ENCODE measurements around the gene CDC45.

The CDC45 gene

DNA sequence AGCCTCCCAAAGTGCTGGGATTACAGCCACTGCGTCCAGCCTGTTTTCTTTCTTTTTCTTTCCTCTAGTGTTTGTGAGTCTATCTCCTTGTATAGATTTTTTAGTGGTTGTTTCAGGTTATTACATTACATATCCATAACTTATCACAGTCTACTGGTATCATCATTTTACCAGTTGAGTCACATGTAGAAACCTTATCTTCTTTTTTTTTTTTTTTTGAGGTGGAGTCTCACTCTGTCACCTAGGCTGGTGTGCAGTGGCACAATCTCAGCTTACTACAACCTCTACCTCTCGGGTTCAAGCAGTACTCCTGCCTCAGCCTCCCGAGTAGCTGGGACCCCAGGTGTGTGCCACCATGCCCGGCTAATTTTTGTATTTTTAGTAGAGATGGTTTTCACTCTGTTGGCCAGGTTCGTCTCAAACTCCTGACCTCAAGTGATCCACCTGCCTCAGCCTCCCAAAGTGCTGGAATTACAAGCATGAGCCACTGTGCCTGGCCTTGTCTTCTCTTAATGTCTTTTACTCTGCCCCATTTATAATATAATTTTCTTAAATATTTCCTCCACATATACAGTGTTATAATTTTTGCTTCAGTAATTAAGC, 11.0 kb downstream of the CDC45 start:
- Histone ChIP-seq H3K9ac (ENCODE audit: low read length) (no peak overlapping the region), H3K36me3 (ENCODE audit: control insufficient read depth, insufficient read depth, low read length, severe bottlenecking) (no peaks in the 10 kb centered on the region), H3K9me3 (ENCODE audit: control insufficient read depth, low read length) (no peaks in the 10 kb centered on the region), H3K4me3 (ENCODE audit: low read length) (no peak overlapping the region), H3K27me3 (replicated peaks; ENCODE audit: control insufficient read depth, insufficient read depth, low read length) (no peaks in the 10 kb centered on the region), H3K4me1 (ENCODE audit: control insufficient read depth, insufficient read depth, low read length) (no peaks in the 10 kb centered on the region)
- no peak for DNase-seq (ENCODE audit: low read depth)

DNA sequence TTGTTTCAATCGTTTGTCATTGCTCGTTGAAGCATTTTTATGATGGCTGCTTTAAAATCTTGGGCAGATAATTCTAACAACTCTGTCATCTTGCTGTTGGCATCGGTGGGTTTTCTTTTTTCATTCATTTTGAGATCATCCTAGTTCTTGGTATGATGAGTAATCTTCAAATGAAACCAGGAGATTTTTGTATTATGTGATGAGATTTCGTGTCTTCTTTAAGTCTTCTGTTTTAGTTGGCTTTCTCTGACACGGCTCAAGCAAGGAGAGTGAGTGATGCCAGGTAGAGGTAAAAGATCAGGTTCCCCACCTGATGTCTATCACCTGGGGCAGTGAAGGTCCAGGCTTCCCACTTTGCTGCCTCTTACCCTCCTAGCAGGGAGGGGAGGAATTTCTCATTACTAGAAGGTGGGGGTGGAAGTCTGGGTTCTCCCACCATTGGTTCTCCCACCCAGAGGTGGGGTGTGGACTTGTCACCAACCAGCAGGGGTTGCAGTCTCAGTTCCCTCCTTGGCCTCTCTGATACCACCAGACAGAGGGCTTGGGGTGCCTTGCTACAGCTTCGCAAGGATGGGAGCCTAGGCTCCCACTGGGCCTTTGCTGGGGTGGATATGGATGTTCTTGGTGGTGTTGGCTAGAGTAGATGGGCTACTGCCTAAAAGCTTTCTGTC, 12.9 kb downstream of the CDC45 start:
- H3K9me3 ChIP-seq (ENCODE audit: control insufficient read depth, low read length), result no peaks in the 10 kb centered on the region
- H3K9ac ChIP-seq (ENCODE audit: low read length), result no peak overlapping the region
- H3K4me3 ChIP-seq (ENCODE audit: low read length), result no peak overlapping the region
- no peaks in the 10 kb centered on the region for H3K36me3 ChIP-seq (ENCODE audit: control insufficient read depth, insufficient read depth, low read length, severe bottlenecking)
- DNase-seq (ENCODE audit: low read depth), result no peak
- H3K27me3 ChIP-seq (replicated peaks; ENCODE audit: control insufficient read depth, insufficient read depth, low read length), result no peaks in the 10 kb centered on the region
- H3K4me1 ChIP-seq (ENCODE audit: control insufficient read depth, insufficient read depth, low read length), result no peaks in the 10 kb centered on the region

DNA sequence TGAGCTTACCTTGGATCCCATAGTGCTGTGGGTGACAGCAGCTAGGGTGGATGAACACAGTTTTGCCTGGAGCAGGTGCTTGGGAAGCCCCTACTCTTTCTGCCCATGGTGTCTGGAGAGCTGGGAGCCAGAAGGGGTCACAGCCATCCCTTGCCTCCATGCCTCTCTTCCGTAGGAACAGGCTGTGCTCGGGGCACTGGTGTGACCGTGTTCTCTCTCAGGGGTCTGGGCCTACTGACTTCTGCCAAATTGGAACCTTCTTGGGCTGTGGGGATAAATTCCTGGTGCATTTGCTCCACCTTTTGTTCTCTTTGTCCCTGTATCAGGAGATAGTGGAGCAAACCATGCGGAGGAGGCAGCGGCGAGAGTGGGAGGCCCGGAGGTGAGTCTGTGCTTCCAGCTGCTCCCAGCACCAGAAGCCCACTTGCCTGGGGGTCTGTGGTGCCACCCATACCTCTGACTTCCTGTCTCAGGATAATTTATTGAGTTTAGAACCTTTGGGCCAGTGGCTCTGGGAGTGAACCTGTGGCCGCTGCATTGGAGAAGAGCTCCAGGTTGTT, 14.4 kb downstream of the CDC45 start:
- H3K4me3 ChIP-seq (ENCODE audit: low read length), result no peak overlapping the region
- H3K27me3 ChIP-seq (replicated peaks; ENCODE audit: control insufficient read depth, insufficient read depth, low read length), result no peaks in the 10 kb centered on the region
- H3K36me3 ChIP-seq (ENCODE audit: control insufficient read depth, insufficient read depth, low read length, severe bottlenecking), result no peaks in the 10 kb centered on the region
- H3K9ac ChIP-seq (ENCODE audit: low read length), result no peak overlapping the region
- H3K9me3 ChIP-seq (ENCODE audit: control insufficient read depth, low read length), result no peaks in the 10 kb centered on the region
- no peak for DNase-seq (ENCODE audit: low read depth)
- H3K4me1 ChIP-seq (ENCODE audit: control insufficient read depth, insufficient read depth, low read length), result no peaks in the 10 kb centered on the region

DNA sequence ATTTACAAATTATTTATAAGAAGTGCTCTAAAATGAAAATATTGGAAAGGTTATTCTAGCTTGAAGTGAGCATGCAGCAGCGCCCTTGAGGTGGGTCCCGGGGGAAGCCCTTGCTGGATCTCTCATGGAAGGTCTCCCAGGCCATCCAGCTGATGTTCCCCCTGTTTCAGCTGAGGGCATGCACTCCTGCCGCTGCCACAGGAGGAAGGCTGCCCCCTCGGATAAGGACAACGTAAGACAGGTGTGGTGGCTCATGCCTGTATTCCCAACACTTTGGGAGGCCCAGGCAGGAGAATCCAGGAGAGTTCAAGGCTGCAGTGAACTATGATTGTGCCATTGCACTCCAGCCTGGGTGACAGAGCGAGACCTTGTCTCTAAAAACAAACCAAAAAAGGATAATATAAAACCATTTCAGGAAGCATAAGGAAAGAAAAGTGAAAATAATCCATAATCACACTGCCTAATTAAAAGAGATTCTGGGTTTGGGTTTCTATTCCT, 15.0 kb downstream of the CDC45 start:
- Histone ChIP-seq H3K9me3 (ENCODE audit: control insufficient read depth, low read length) (no peaks in the 10 kb centered on the region), H3K27me3 (replicated peaks; ENCODE audit: control insufficient read depth, insufficient read depth, low read length) (no peaks in the 10 kb centered on the region), H3K4me1 (ENCODE audit: control insufficient read depth, insufficient read depth, low read length) (no peaks in the 10 kb centered on the region), H3K9ac (ENCODE audit: low read length) (no peak overlapping the region), H3K4me3 (ENCODE audit: low read length) (no peak overlapping the region), H3K36me3 (ENCODE audit: control insufficient read depth, insufficient read depth, low read length, severe bottlenecking) (no peaks in the 10 kb centered on the region)
- no peak for DNase-seq (ENCODE audit: low read depth)

DNA sequence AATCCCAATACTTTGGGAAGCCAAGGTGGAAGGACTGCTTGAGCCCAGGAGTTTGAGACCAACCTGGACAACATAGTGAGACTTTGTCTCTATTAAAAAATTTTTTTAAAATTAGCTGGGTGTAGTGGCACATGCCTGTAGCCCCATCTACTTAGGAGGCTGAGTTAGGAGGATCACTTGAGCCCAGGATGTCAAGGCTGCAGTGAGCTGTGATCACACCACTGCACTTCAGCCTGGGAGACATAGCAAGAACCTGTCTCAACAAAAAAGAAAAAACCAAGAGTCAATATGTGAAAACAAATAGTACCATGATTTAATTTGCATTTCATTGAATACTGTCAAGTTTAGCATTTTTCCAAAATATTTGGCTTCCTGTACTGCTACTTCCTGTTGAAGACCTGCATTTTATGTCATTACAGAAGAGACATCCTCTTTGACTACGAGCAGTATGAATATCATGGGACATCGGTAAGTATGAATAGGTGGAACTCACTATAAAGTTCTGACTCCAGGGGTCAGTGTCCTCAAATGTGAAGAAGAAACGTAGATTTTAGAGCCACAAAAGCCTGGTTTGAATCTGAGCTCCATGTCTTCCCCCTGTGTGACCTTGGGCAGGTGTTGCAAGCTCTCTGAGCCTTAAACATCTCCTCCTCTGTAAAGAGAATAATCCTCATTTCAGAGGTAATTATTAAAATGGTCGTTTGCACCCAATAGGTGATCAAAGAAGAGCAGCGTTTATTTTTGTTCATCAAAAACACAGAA, 16.0 kb downstream of the CDC45 start:
- no peaks in the 10 kb centered on the region for H3K9me3 ChIP-seq (ENCODE audit: control insufficient read depth, low read length)
- no peak overlapping the region for H3K9ac ChIP-seq (ENCODE audit: low read length)
- no peak overlapping the region for H3K4me3 ChIP-seq (ENCODE audit: low read length)
- no peaks in the 10 kb centered on the region for H3K36me3 ChIP-seq (ENCODE audit: control insufficient read depth, insufficient read depth, low read length, severe bottlenecking)
- peak; percentile 25 for DNase-seq (ENCODE audit: low read depth)
- no peaks in the 10 kb centered on the region for H3K4me1 ChIP-seq (ENCODE audit: control insufficient read depth, insufficient read depth, low read length)
- no peaks in the 10 kb centered on the region for H3K27me3 ChIP-seq (replicated peaks; ENCODE audit: control insufficient read depth, insufficient read depth, low read length)

- DNase-seq (ENCODE audit: low read depth), result no peak
- Histone ChIP-seq H3K36me3 (ENCODE audit: control insufficient read depth, insufficient read depth, low read length, severe bottlenecking) (no peaks in the 10 kb centered on the region), H3K9me3 (ENCODE audit: control insufficient read depth, low read length) (no peaks in the 10 kb centered on the region), H3K27me3 (replicated peaks; ENCODE audit: control insufficient read depth, insufficient read depth, low read length) (no peaks in the 10 kb centered on the region), H3K4me3 (ENCODE audit: low read length) (no peak overlapping the region), H3K9ac (ENCODE audit: low read length) (no peak overlapping the region), H3K4me1 (ENCODE audit: control insufficient read depth, insufficient read depth, low read length) (no peaks in the 10 kb centered on the region)
Observed at GRCh38 chr22:19496324-19496630, 16.6 kb downstream of the CDC45 start.

GRCh38 chr22:19497245-19497644, 17.5 kb downstream of the CDC45 start:
- Histone ChIP-seq H3K9me3 (ENCODE audit: control insufficient read depth, low read length) (no peaks in the 10 kb centered on the region), H3K27me3 (replicated peaks; ENCODE audit: control insufficient read depth, insufficient read depth, low read length) (no peaks in the 10 kb centered on the region), H3K36me3 (ENCODE audit: control insufficient read depth, insufficient read depth, low read length, severe bottlenecking) (no peaks in the 10 kb centered on the region), H3K4me3 (ENCODE audit: low read length) (no peak overlapping the region), H3K9ac (ENCODE audit: low read length) (no peak overlapping the region), H3K4me1 (ENCODE audit: control insufficient read depth, insufficient read depth, low read length) (no peaks in the 10 kb centered on the region)
- DNase-seq (ENCODE audit: low read depth), result peak; percentile 32

DNA sequence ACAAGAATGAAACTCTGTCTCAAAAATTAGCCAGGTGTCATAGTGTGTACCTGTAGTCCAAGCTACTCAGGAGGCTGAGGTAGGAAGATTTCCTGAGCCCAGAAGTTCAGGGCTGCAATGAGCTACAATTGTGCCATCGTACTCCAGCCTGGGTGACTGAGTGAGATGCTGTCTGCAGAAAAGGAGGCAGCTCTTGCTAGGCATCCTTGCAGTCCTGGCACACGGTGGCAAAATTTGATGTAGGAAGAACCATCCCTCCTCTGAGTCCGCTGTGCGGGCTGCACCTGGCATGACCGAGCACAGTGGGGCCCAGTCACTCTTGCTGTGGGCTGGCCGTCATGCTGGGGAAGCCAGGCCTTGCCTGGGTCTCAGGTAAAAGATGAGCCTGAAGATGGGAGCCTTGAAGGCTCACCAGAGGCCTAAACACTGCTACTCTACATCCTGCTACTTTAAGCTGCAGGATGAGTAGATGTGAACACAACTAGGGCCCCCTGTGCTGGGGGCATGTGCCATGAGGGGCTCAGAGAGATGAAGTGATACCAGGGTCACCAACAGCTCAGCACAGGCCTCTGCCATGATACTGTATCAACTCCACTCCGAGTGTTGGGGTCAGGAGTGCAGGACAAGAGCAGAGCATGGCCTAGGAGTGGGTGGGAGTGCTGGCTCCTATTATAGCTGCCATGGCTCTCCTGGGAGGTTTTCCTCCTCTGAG, 18.6 kb downstream of the CDC45 start:
- DNase-seq (ENCODE audit: low read depth), result no peak
- H3K4me3 ChIP-seq (ENCODE audit: low read length), result no peak overlapping the region
- H3K36me3 ChIP-seq (ENCODE audit: control insufficient read depth, insufficient read depth, low read length, severe bottlenecking), result no peaks in the 10 kb centered on the region
- no peaks in the 10 kb centered on the region for H3K9me3 ChIP-seq (ENCODE audit: control insufficient read depth, low read length)
- H3K4me1 ChIP-seq (ENCODE audit: control insufficient read depth, insufficient read depth, low read length), result no peaks in the 10 kb centered on the region
- H3K9ac ChIP-seq (ENCODE audit: low read length), result no peak overlapping the region
- H3K27me3 ChIP-seq (replicated peaks; ENCODE audit: control insufficient read depth, insufficient read depth, low read length), result no peaks in the 10 kb centered on the region

GRCh38 chr22:19498866-19499190, 19.1 kb downstream of the CDC45 start:
- Histone ChIP-seq H3K4me3 (ENCODE audit: low read length) (no peak overlapping the region), H3K9ac (ENCODE audit: low read length) (no peak overlapping the region)

DNA sequence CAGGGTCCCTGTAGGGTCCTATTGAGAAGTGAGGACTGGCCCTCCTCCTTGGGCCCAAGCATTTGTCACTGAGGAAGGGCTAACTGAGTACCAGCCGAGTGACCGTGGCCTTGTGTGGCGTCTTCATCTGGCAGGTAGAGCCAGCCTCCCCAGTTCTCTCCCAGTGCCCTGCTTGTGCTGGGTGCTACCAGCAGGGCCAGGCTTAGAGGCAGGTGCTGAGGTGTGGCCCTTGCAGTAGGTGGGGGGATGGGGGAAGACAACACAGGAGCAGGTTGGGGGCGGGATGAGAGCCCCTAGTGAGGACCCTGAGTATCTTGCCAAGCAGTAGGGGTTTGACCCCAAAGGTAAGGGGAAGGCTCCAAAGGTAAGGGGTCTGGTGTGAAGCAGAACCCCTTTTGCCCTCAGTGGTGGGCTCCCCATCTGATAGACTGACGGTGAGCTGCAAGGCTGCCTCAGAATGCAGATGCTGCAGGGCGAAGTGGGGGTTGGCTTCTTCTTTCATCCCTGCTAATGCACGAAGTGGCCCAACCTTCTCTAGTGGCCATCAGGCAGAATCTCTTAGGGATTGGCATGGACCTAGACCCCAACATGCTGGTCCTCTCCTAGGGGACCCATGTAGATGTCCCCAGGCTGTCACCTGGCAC, 19.6 kb downstream of the CDC45 start:
- Histone ChIP-seq H3K27me3 (replicated peaks; ENCODE audit: control insufficient read depth, insufficient read depth, low read length) (no peaks in the 10 kb centered on the region), H3K9me3 (ENCODE audit: control insufficient read depth, low read length) (no peaks in the 10 kb centered on the region), H3K4me1 (ENCODE audit: control insufficient read depth, insufficient read depth, low read length) (no peaks in the 10 kb centered on the region), H3K9ac (ENCODE audit: low read length) (no peak overlapping the region), H3K4me3 (ENCODE audit: low read length) (no peak overlapping the region), H3K36me3 (ENCODE audit: control insufficient read depth, insufficient read depth, low read length, severe bottlenecking) (no peaks in the 10 kb centered on the region)
- no peak for DNase-seq (ENCODE audit: low read depth)

More at GRCh38 chr22:19498866-19499190, 19.1 kb downstream of the CDC45 start:
- Histone ChIP-seq H3K9me3 (ENCODE audit: control insufficient read depth, low read length) (no peaks in the 10 kb centered on the region), H3K4me1 (ENCODE audit: control insufficient read depth, insufficient read depth, low read length) (no peaks in the 10 kb centered on the region), H3K36me3 (ENCODE audit: control insufficient read depth, insufficient read depth, low read length, severe bottlenecking) (no peaks in the 10 kb centered on the region), H3K27me3 (replicated peaks; ENCODE audit: control insufficient read depth, insufficient read depth, low read length) (no peaks in the 10 kb centered on the region)
- no peak for DNase-seq (ENCODE audit: low read depth)

DNA sequence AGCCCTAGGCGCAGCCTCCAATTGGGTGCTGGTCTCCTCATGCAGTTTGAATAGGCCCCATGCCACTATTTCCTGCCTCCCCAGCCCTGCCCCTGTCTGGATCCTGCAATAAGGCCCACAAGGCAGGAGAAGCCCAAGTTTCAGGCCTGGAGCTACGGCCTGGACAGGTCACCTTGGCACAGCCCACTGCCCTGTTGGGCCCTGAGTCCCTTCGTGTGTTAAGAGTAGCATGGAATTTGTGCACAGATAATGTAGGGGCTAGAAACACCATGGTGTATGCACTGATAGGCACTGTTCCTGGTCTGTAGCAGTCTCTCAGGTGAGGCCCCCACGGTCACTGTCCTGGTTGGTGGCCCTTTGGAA, 20.1 kb downstream of the CDC45 start:
- DNase-seq (ENCODE audit: low read depth), result no peak
- H3K4me1 ChIP-seq (ENCODE audit: control insufficient read depth, insufficient read depth, low read length), result no peaks in the 10 kb centered on the region
- H3K9ac ChIP-seq (ENCODE audit: low read length), result no peak overlapping the region
- H3K4me3 ChIP-seq (ENCODE audit: low read length), result no peak overlapping the region
- no peaks in the 10 kb centered on the region for H3K27me3 ChIP-seq (replicated peaks; ENCODE audit: control insufficient read depth, insufficient read depth, low read length)
- no peaks in the 10 kb centered on the region for H3K9me3 ChIP-seq (ENCODE audit: control insufficient read depth, low read length)
- no peaks in the 10 kb centered on the region for H3K36me3 ChIP-seq (ENCODE audit: control insufficient read depth, insufficient read depth, low read length, severe bottlenecking)
